ENCODE results near the gene VAV1.

VAV1 gene

DNA sequence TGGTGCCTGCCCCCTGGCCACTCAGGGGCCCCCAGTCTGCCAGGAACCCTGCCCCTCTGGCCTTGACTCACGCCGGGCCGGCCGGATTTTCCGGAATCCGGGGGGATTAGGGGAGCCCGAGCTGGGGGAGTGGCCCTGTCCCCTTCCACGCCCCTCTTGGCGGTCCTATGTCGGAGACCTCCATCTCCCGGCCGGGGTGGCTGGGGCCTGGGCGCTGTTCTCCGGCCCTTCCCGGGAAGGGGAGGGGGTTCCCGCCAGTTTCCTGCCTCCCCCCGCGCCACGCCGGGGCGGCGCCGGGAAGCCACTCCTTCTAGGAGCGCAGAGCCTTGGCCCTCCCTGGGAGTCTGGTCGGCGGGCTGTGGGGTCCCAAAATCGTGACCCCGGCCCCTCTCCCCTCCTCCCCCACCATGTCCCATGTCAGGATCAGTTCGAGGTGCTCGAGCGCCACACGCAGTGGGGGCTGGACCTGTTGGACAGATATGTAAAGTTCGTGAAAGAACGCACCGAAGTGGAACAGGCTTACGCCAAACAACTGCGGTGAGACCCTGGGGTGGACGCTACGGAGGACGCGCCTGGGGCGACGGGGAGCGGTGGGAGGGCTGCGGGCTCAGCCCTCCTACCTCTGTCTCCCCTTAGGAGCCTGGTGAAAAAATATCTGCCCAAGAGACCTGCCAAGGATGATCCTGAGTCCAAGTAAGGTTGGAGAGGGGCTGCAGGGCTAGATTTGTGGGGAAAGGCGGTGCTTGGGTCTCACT lies 31.7 kb upstream of the VAV1 start (continued):
- TF ChIP-seq ZNF558 (tag by site-specific recombination; IDR thresholded peaks at IDR 0.05) (no peak), IKZF3 (tag by site-specific recombination; IDR thresholded peaks at IDR 0.05) (peak; percentile 65), ZFHX2 (tag by site-specific recombination; conservative IDR thresholded peaks at IDR 0.05) (no peak), ZSCAN16 (tag by site-specific recombination; IDR thresholded peaks at IDR 0.05) (no peak), ZNF211 (tag by site-specific recombination; IDR thresholded peaks at IDR 0.05; ENCODE audit: low read depth) (no peak)

DNA sequence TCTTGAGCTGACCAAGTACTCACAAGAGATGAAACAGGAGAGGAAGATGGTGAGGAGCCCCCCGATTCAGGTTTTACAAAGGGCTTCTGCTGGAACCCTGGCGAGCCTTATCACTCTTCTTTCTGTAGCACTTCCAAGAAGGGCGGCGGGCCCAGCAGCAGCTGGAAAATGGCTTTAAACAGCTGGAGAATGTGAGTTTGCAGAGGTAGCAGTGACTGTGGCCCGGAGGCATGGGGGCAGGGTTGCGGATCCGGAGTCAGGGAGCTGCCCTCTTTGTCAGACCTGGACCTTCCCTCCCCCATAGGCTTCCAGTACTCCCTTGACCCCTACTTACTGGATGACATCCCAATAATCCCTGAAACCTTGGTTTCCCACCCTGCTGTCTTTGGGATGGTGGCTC lies 29.4 kb upstream of the VAV1 start:
- peaks cover 24 to 40% of the 10 kb centered on the region in 2 experiments for H3K36me3 ChIP-seq (ENCODE audit: control insufficient read depth in 2 of 2, insufficient read depth in 1 of 2, low read length in 2 of 2)
- H3K4me3 ChIP-seq (ENCODE audit: low read depth, low read length): no peak overlapping the region
- peaks cover 34% of the 10 kb centered on the region for H3K4me1 ChIP-seq (ENCODE audit: control insufficient read depth, insufficient read depth, low read length)
- H3K27ac ChIP-seq (ENCODE audit: extremely low read depth, low read depth, low read length): 0 out of 2 replicates have a peak overlapping the region, but pooled peaks have one; percentile 19
- no peaks in the 10 kb centered on the region for H3K9me3 ChIP-seq (ENCODE audit: control insufficient read depth, insufficient read depth, low read depth, low read length)
- ChIA-PET POLR2A (interaction anchor here (2.4 kb wide), 1 partner anchor 24 kb away, joined by 11 read pairs; the partner anchor contains the start of gene SH2D3A), CTCF (interaction anchor here (0.6 to 1.7 kb wide), 4 partner anchors 38 to 121 kb away, joined by 4 to 6 read pairs (median 4); no protein-coding TSS in a partner anchor)
- TF ChIP-seq ZBTB20 (tag by site-specific recombination; IDR thresholded peaks at IDR 0.05): no peak
- TF ChIP-seq ZNF394 (tag by site-specific recombination; IDR thresholded peaks at IDR 0.05; ENCODE audit: borderline replicate concordance): no peak
- TF ChIP-seq ZNF701 (tag by site-specific recombination; IDR thresholded peaks at IDR 0.05): no peak
- no peak for TF ChIP-seq SCRT2 (tag by site-specific recombination; IDR thresholded peaks at IDR 0.05)
- no peak for TF ChIP-seq ZNF658 (tag by site-specific recombination; IDR thresholded peaks at IDR 0.05)
- no peak for TF ChIP-seq ZNF623 (tag by site-specific recombination; IDR thresholded peaks at IDR 0.05)
- no peak for TF ChIP-seq ZXDB (tag by site-specific recombination; IDR thresholded peaks at IDR 0.05)
- TF ChIP-seq ZNF561 (tag by site-specific recombination; IDR thresholded peaks at IDR 0.05; ENCODE audit: borderline replicate concordance): no peak
- TF ChIP-seq ZNF211 (tag by site-specific recombination; IDR thresholded peaks at IDR 0.05; ENCODE audit: low read depth): no peak
- TF ChIP-seq ZNF350 (tag by site-specific recombination; IDR thresholded peaks at IDR 0.05): no peak
- no peak for TF ChIP-seq ZBTB17 (tag by site-specific recombination; IDR thresholded peaks at IDR 0.05)
- no peak for TF ChIP-seq ZNF791 (tag by site-specific recombination; IDR thresholded peaks at IDR 0.05)
- no peak for TF ChIP-seq KLF1 (tag by site-specific recombination; IDR thresholded peaks at IDR 0.05)
- no peak for TF ChIP-seq MYNN (tag by site-specific recombination; IDR thresholded peaks at IDR 0.05; ENCODE audit: borderline replicate concordance)
- no peak for TF ChIP-seq ZNF133 (tag by site-specific recombination; IDR thresholded peaks at IDR 0.05)
- no peak for TF ChIP-seq ZNF426 (tag by site-specific recombination; IDR thresholded peaks at IDR 0.05)
- TF ChIP-seq ZNF391 (tag by site-specific recombination; IDR thresholded peaks at IDR 0.05; ENCODE audit: borderline replicate concordance, low read depth): no peak
- TF ChIP-seq, protein P1, sequence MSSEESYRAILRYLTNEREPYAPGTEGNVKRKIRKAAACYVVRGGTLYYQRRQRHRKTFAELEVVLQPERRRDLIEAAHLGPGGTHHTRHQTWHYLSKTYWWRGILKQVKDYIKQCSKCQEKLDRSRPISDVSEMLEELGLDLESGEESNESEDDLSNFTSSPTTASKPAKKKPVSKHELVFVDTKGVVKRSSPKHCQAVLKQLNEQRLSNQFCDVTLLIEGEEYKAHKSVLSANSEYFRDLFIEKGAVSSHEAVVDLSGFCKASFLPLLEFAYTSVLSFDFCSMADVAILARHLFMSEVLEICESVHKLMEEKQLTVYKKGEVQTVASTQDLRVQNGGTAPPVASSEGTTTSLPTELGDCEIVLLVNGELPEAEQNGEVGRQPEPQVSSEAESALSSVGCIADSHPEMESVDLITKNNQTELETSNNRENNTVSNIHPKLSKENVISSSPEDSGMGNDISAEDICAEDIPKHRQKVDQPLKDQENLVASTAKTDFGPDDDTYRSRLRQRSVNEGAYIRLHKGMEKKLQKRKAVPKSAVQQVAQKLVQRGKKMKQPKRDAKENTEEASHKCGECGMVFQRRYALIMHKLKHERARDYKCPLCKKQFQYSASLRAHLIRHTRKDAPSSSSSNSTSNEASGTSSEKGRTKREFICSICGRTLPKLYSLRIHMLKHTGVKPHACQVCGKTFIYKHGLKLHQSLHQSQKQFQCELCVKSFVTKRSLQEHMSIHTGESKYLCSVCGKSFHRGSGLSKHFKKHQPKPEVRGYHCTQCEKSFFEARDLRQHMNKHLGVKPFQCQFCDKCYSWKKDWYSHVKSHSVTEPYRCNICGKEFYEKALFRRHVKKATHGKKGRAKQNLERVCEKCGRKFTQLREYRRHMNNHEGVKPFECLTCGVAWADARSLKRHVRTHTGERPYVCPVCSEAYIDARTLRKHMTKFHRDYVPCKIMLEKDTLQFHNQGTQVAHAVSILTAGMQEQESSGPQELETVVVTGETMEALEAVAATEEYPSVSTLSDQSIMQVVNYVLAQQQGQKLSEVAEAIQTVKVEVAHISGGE (tag by site-specific recombination; conservative IDR thresholded peaks at IDR 0.05; ENCODE audit: low read depth): no peak
- no peak for TF ChIP-seq ZNF654 (tag by site-specific recombination; IDR thresholded peaks at IDR 0.05; ENCODE audit: low read depth)

Measured in HEK293 (cell line).